NT2/D1 (cell line): Measurements from ENCODE around the gene SIX2.

ENCODE experiments used
- SUZ12 ChIP-seq: IDR thresholded peaks from 2 replicates; pipeline ENCODE4 v1.6.1; 2011; ENCODE audit not compliant: insufficient read length, insufficient read depth; ENCODE audit errors: extremely low read depth
- YY1 ChIP-seq: IDR thresholded peaks from 2 replicates; pipeline ENCODE4 v1.6.1; 2011; ENCODE audit not compliant: insufficient read length, insufficient read depth
- ZNF274 ChIP-seq: IDR thresholded peaks from 2 replicates; pipeline ENCODE4 v1.6.1; 2011; ENCODE audit warnings: mild to moderate bottlenecking, low read depth, low read length

GRCh38 chr2:44956843-44957242, 52.4 kb downstream of the SIX2 start:
- TF ChIP-seq ZNF274 (no peak), YY1 (no peak), SUZ12 (no peak)
